CD14-positive monocyte (primary cell): ENCODE data around the gene MAGEB17. TPM values are rescaled to one million over a fixed set of nuclear protein-coding genes. Genes with fewer than 3 reads are reported as not detected.
A peak's percentile ranks its signal among the peaks of the same experiment; 100 is the strongest.

Experiments
- DNase-seq, 3 donors: peaks; one replicate each; pipeline ENCODE4 v3.0.0-alpha.2; 2011 to 2022
- H2AFZ ChIP-seq: 2 replicates; pipeline ENCODE4 v1.6.0; 2012; ENCODE audit warnings: mild to moderate bottlenecking, low read depth, low read length, inconsistent platforms; ENCODE audit not compliant: insufficient read depth, poor library complexity, severe bottlenecking
- H3K27ac ChIP-seq, 2 donors: 1 replicate in 1 of 2; 2 replicates in 1 of 2; pipeline ENCODE4 v1.5.1; 2012 to 2013; ENCODE audit warnings: low read length in 2 of 2, control low read depth in 1 of 2, inconsistent platforms in 1 of 2, low read depth in 1 of 2, mild to moderate bottlenecking in 1 of 2
- H3K27me3 ChIP-seq, 2 donors: one replicate each; pipeline versions ENCODE4 v1.6.0 to v1.6.1; 2011 to 2013; ENCODE audit warnings: low read length in 2 of 2; ENCODE audit not compliant: control insufficient read depth in 2 of 2, insufficient read depth in 2 of 2
- H3K36me3 ChIP-seq, 2 donors: replicated peaks in 1 of 2; 1 replicate in 1 of 2; 2 replicates in 1 of 2; pipeline versions ENCODE4 v1.5.1 to v1.6.1; 2012 to 2013; ENCODE audit warnings: low read length in 2 of 2, control low read depth in 1 of 2, inconsistent platforms in 1 of 2, mild to moderate bottlenecking in 1 of 2; ENCODE audit not compliant: insufficient read depth in 2 of 2, control insufficient read depth in 1 of 2
- H3K4me1 ChIP-seq, 2 donors: 1 replicate in 1 of 2; 2 replicates in 1 of 2; pipeline versions ENCODE4 v1.5.1 to v1.6.1; 2012 to 2013; ENCODE audit warnings: low read length in 2 of 2, control low read depth in 1 of 2, inconsistent platforms in 1 of 2, mild to moderate bottlenecking in 1 of 2, moderate library complexity in 1 of 2; ENCODE audit not compliant: insufficient read depth in 2 of 2, control insufficient read depth in 1 of 2
- H3K4me2 ChIP-seq: replicated peaks from 2 replicates; pipeline ENCODE3; 2012; ENCODE audit warnings: low read length, moderate library complexity, mild to moderate bottlenecking; ENCODE audit not compliant: poor library complexity, severe bottlenecking; ENCODE audit errors: extremely low read depth
- H3K4me3 ChIP-seq, 3 experiments: fragments of 200-600 bp in 1 of 3; sonication (generic) in 1 of 3; replicated peaks in 1 of 3; 1 replicate in 2 of 3; 2 replicates in 1 of 3; pipeline ENCODE4 v1.5.1; 2011 to 2013; ENCODE audit warnings: low read length in 3 of 3, mild to moderate bottlenecking in 3 of 3, control low read depth in 2 of 3, low read depth in 2 of 3, inconsistent platforms in 1 of 3, moderate library complexity in 1 of 3
- H3K79me2 ChIP-seq: 2 replicates; pipeline ENCODE4 v1.6.0; 2012; ENCODE audit warnings: mild to moderate bottlenecking, control low read depth, inconsistent platforms, low read length, moderate library complexity; ENCODE audit not compliant: insufficient read depth
- H3K9ac ChIP-seq: 2 replicates; pipeline ENCODE4 v1.6.0; 2017; ENCODE audit warnings: low read length, mild to moderate bottlenecking; ENCODE audit not compliant: insufficient read depth, poor library complexity, severe bottlenecking
- H3K9me3 ChIP-seq, 2 donors: replicated peaks in 1 of 2; 1 replicate in 1 of 2; 2 replicates in 1 of 2; pipeline versions ENCODE4 v1.5.1 to v1.6.1; 2012 to 2013; ENCODE audit warnings: low read length in 2 of 2, control low read depth in 1 of 2; ENCODE audit not compliant: control insufficient read depth in 1 of 2, insufficient read depth in 1 of 2
- H4K20me1 ChIP-seq: 2 replicates; pipeline ENCODE4 v1.6.0; 2012; ENCODE audit warnings: mild to moderate bottlenecking, low read length, control low read depth, moderate library complexity; ENCODE audit not compliant: insufficient read depth
- H3K27ac Mint-ChIP-seq, 7 donors: one replicate each; pipeline ENCODE4 v1.8.0; 2020; ENCODE audit warnings: mild to moderate bottlenecking in 7 of 7, mixed read lengths in 7 of 7, moderate library complexity in 6 of 7, inconsistent platforms in 2 of 7
- H3K27me3 Mint-ChIP-seq, 3 donors: one replicate each; pipeline ENCODE4 v1.8.0; 2021 to 2022; ENCODE audit warnings: low read depth in 3 of 3, mild to moderate bottlenecking in 3 of 3, mixed read lengths in 3 of 3, moderate library complexity in 3 of 3, inconsistent platforms in 1 of 3
- H3K36me3 Mint-ChIP-seq, 2 donors: one replicate each; pipeline ENCODE4 v1.8.0; 2020; ENCODE audit warnings: mixed read lengths in 2 of 2, inconsistent platforms in 1 of 2, mild to moderate bottlenecking in 1 of 2
- H3K4me1 Mint-ChIP-seq: one replicate; pipeline ENCODE4 v1.8.0; 2020; ENCODE audit warnings: mild to moderate bottlenecking, mixed read lengths
- H3K4me3 Mint-ChIP-seq, 2 donors: one replicate each; pipeline ENCODE4 v1.8.0; 2020; ENCODE audit warnings: mild to moderate bottlenecking in 2 of 2, mixed read lengths in 2 of 2, moderate library complexity in 1 of 2
- H3K9me3 Mint-ChIP-seq, 7 donors: one replicate each; pipeline ENCODE4 v1.8.0; 2020 to 2022; ENCODE audit warnings: mixed read lengths in 7 of 7, mild to moderate bottlenecking in 6 of 7, moderate library complexity in 6 of 7, inconsistent platforms in 2 of 7
- CTCF ChIP-seq: fragments of 200-600 bp; IDR thresholded peaks from one replicate; pipeline ENCODE4 v1.8.0; 2022; ENCODE audit warnings: antibody characterized with exemption, mild to moderate bottlenecking
- WGBS: methylation state at CpG from one replicate; pipeline ENCODE4 v1.1.5; 2013; ENCODE audit warnings: missing lambda C conversion rate; ENCODE audit not compliant: insufficient coverage; 5-methylcytosine and 5-hydroxymethylcytosine counted together
- intact Hi-C, 2 donors: fragments of 100-400 bp; cut with micrococcal nuclease; formaldehyde crosslinking; loops; one replicate each; pipeline versions ENCODE4 v1.15.0 to v1.15.1; 2023
- polyA plus RNA-seq, 3 donors: library from polyadenylated mRNA; depleted of rRNA in 1 of 3; unstranded in 2 of 3; stranded (reverse) in 1 of 3; fragments of 300-500 nt in 2 of 3; fragments of >200 nt in 1 of 3; fragmentation: Illumina TruSeq in 2 of 3; gene quantifications; 1 replicate in 2 of 3; 2 replicates in 1 of 3; pipeline ENCODE4 v1.2.3, GENCODE V29; 2012 to 2021

Gene MAGEB17
- polyA plus RNA-seq, 3 donors, result 0.13 TPM; not detected in 2

DNA sequence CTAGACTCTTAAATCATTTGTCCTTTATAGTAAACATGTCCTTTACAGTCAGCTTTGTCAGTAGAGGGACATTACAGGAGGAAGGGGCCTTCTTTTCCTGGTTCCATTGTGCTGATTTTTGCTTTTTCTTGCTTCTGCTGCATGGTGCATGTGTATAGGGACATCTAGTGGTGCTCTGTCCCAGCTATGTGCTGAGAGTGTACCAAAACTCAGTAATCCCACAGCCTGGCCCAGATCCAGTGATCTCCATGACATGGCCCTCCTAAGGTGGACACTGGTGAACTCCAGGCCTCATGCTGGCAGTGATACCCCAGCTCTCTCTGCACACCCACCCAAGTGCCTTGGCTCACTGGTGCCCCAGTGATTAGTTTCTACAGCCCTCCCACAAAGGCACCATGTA lies 45.2 kb downstream of the MAGEB17 start:
- Histone ChIP-seq H3K27me3 (peaks cover 2 to 37% of the 10 kb centered on the region in 2 donors), H4K20me1 (no peaks in the 10 kb centered on the region), H3K9me3 (no peaks in the 10 kb centered on the region), H3K27ac (no peak overlapping the region), H3K4me1 (no peaks in the 10 kb centered on the region), H3K36me3 (no peaks in the 10 kb centered on the region), H3K79me2 (no peaks in the 10 kb centered on the region), H3K4me2 (no peak overlapping the region), H3K9ac (no peak overlapping the region), H3K4me3 (no peak overlapping the region), H2AFZ (no peak overlapping the region)
- intact Hi-C loops, result no loop called here
- DNase-seq, result peak; percentile 1 to 15 (median 15)
- H3K4me1 Mint-ChIP-seq, result no peaks in the 10 kb centered on the region
- TF ChIP-seq CTCF, result peak; percentile 17
- no peak overlapping the region for H3K27ac Mint-ChIP-seq
- no peaks in the 10 kb centered on the region for H3K36me3 Mint-ChIP-seq
- H3K9me3 Mint-ChIP-seq, result peaks cover 0 to 2% (median 0%) of the 10 kb centered on the region in 7 donors
- H3K27me3 Mint-ChIP-seq, result peaks cover 1 to 14% (median 2%) of the 10 kb centered on the region in 3 donors
- H3K4me3 Mint-ChIP-seq, result no peak overlapping the region

DNA sequence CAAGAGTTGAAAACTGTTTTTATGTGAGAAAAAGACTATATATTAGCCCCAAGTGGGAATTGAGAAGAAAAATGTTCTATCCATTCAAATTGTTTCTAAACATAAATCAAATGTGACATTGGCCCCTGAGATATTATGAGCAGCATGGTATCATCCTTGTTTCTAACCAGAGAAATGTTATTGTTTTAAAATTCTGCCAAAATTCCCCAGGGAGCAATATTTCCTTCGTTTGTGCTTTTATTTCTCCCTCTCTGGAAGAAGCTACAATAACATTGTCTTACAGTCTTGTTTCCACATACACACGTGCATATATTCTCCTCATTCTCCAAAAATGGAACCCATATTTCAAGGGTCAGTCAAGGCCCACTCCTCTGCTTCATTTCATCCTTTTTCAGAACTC lies 46.7 kb downstream of the MAGEB17 start:
- H3K9me3 Mint-ChIP-seq, result peaks cover 0 to 2% (median 0%) of the 10 kb centered on the region in 7 donors
- Histone ChIP-seq H3K27ac (no peak overlapping the region), H3K9me3 (no peaks in the 10 kb centered on the region), H3K36me3 (no peaks in the 10 kb centered on the region), H3K9ac (no peak overlapping the region), H3K4me3 (no peak overlapping the region), H3K79me2 (no peaks in the 10 kb centered on the region), H3K4me2 (no peak overlapping the region), H3K27me3 (peaks cover 0 to 29% of the 10 kb centered on the region in 2 donors), H3K4me1 (no peaks in the 10 kb centered on the region), H4K20me1 (no peaks in the 10 kb centered on the region), H2AFZ (no peak overlapping the region)
- H3K4me1 Mint-ChIP-seq, result no peaks in the 10 kb centered on the region
- no peak overlapping the region for H3K4me3 Mint-ChIP-seq
- H3K36me3 Mint-ChIP-seq, result no peaks in the 10 kb centered on the region
- no peak overlapping the region for H3K27ac Mint-ChIP-seq
- no peak for DNase-seq
- intact Hi-C loops, result no loop called here
- no peak for TF ChIP-seq CTCF
- WGBS, result 83% methylated on average over 1 of the region's 2 CpGs
- peaks cover 1 to 12% (median 2%) of the 10 kb centered on the region in 3 donors for H3K27me3 Mint-ChIP-seq
